ENCODE data around the gene JHY.

The JHY gene

GRCh38 chr11:123000721-123001120 lies 118.2 kb downstream of the JHY start:
- H3K36me3 ChIP-seq (ENCODE audit: control insufficient read depth in 1 of 2, insufficient read depth in 2 of 2, low read length in 2 of 2) = no peaks in the 10 kb centered on the region
- no peaks in the 10 kb centered on the region for H3K4me1 ChIP-seq (ENCODE audit: control insufficient read depth in 1 of 2, insufficient read depth in 2 of 2, low read length in 2 of 2)
- H3K9me3 ChIP-seq (ENCODE audit: control insufficient read depth in 1 of 2, low read length in 2 of 2) = no peaks in the 10 kb centered on the region
- no peak overlapping the region for H3K9ac ChIP-seq (ENCODE audit: low read depth in 1 of 2, low read length in 2 of 2)
- no peak overlapping the region for H3K27ac ChIP-seq (ENCODE audit: low read depth, low read length)
- peaks cover 0 to 7% of the 10 kb centered on the region in 2 donors for H3K27me3 ChIP-seq (ENCODE audit: control insufficient read depth in 1 of 2, insufficient read depth in 2 of 2, low read length in 2 of 2)
- H3K4me3 ChIP-seq (ENCODE audit: low read depth in 1 of 2, low read length in 2 of 2) = no peak overlapping the region

- no peak overlapping the region for H3K4me3 ChIP-seq (ENCODE audit: low read depth in 1 of 2, low read length in 2 of 2)
- no peak overlapping the region for H3K9ac ChIP-seq (ENCODE audit: low read depth in 1 of 2, low read length in 2 of 2)
- no peaks in the 10 kb centered on the region for H3K27me3 ChIP-seq (ENCODE audit: control insufficient read depth in 1 of 2, insufficient read depth in 2 of 2, low read length in 2 of 2)
- no peaks in the 10 kb centered on the region for H3K4me1 ChIP-seq (ENCODE audit: control insufficient read depth in 1 of 2, insufficient read depth in 2 of 2, low read length in 2 of 2)
- H3K9me3 ChIP-seq (ENCODE audit: control insufficient read depth in 1 of 2, low read length in 2 of 2) = no peaks in the 10 kb centered on the region
- no peak overlapping the region for H3K27ac ChIP-seq (ENCODE audit: low read depth, low read length)
- no peaks in the 10 kb centered on the region for H3K36me3 ChIP-seq (ENCODE audit: control insufficient read depth in 1 of 2, insufficient read depth in 2 of 2, low read length in 2 of 2)
These were observed 124.4 kb downstream of the JHY start for GRCh38 chr11:123006860-123007542.

Data from duodenal mucosa (tissue), 2 donors.